Urinary bladder (tissue), 4 donors: ENCODE data around the gene GPHN. TPM values are rescaled to one million over a fixed set of nuclear protein-coding genes. Genes with fewer than 3 reads are reported as not detected.

ENCODE experiments used
- DNase-seq: peaks from one replicate; pipeline ENCODE4 v3.0.0-alpha.2; 2015; ENCODE audit errors: extremely low spot score
- H3K27ac ChIP-seq: one replicate; pipeline ENCODE4 v1.5.1; 2013; ENCODE audit warnings: low read depth, mild to moderate bottlenecking, moderate library complexity
- H3K36me3 ChIP-seq: one replicate; pipeline ENCODE4 v1.6.1; 2013; ENCODE audit warnings: mild to moderate bottlenecking, moderate library complexity; ENCODE audit not compliant: insufficient read depth
- H3K4me1 ChIP-seq: one replicate; pipeline ENCODE4 v1.6.1; 2013; ENCODE audit warnings: mild to moderate bottlenecking, moderate library complexity; ENCODE audit not compliant: insufficient read depth
- H3K4me3 ChIP-seq: one replicate; pipeline ENCODE4 v1.5.1; 2013; ENCODE audit warnings: low read depth, low read length
- WGBS: extraction: QIAGEN DNeasy Blood & Tissue Kit; methylation state at CpG from one replicate; pipeline ENCODE4 v1.1.7; 2013; 5-methylcytosine and 5-hydroxymethylcytosine counted together
- polyA plus RNA-seq: library from polyadenylated mRNA; stranded (reverse); fragments of 200-250 nt; gene quantifications from one replicate; pipeline ENCODE4 v1.2.3, GENCODE V29; 2013
- total RNA-seq: library from RNA; depleted of rRNA; stranded (reverse); fragments of >200 nt; gene quantifications from one replicate; pipeline ENCODE4 v1.2.3, GENCODE V29; 2014
- donor health status: healthy with polysubstance abuse.
- donor health status: healthy.

Gene GPHN
- total and polyA plus RNA-seq, 2 donors = 14.6 to 18.1 TPM

GRCh38 chr14:66944872-66945271 is 436.9 kb downstream of the GPHN start:
- no peak overlapping the region for H3K27ac ChIP-seq
- no peaks in the 10 kb centered on the region for H3K36me3 ChIP-seq
- no peaks in the 10 kb centered on the region for H3K4me1 ChIP-seq
- DNase-seq = no peak
- 94% methylated on average over 5 of the region's 5 CpGs for WGBS
- no peak overlapping the region for H3K4me3 ChIP-seq

- 75% methylated on average over 2 of the region's 2 CpGs for WGBS
- DNase-seq = no peak
- no peak overlapping the region for H3K4me3 ChIP-seq
- H3K27ac ChIP-seq = no peak overlapping the region
- no peaks in the 10 kb centered on the region for H3K36me3 ChIP-seq
- no peaks in the 10 kb centered on the region for H3K4me1 ChIP-seq
These were observed 447.2 kb downstream of the GPHN start for GRCh38 chr14:66955159-66955558.

DNA sequence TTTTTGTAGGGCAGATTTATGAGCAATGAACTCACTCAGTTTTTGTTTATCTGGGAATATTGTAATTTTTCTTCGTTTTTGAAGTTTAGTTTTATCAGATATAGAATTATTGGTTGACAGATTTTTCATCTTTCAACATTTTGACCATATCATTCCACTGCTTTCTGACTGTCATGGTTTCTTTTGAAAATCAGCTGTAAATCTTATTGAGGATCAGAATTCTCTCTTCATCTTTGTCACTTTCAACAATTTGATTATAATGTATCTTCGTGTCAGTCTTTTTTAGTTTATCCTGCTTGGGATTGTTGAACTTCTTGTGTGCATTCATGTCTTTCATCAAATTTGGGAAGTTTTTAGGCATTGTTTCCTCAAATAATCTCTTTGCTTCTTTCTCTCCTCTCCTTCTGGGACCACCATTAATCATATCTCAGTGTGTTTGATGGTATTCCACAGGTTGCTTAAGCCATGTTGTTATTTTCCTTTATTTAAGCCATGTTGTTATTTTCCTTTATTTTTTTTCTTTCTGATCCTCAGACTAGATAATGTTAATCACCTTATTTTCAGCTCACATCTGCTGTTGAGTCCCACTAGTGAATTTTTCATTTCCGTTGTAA is 451.6 kb downstream of the GPHN start:
- Histone ChIP-seq H3K27ac (no peak overlapping the region), H3K4me1 (no peaks in the 10 kb centered on the region), H3K36me3 (no peaks in the 10 kb centered on the region), H3K4me3 (no peak overlapping the region)
- DNase-seq = no peak
- 79% methylated on average over 3 of the region's 3 CpGs for WGBS

DNA sequence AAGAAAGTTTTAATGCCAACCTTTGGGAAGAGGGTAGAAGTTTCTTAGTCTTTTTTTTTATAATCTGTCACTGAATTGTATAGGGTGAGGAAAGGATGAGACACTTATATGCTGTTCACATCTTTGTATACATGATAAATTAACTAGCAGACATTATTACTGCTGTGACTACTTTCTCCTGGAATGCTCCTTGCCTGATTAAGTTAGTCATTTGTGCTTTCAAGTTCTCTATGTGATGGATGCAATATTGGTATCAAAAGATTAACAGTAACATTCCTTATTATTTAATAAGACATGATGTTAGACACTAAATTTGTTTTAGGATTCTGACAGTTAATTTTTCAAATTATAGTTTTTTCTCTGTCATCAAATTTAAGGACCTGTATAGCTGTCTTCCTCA is 457.9 kb downstream of the GPHN start:
- Histone ChIP-seq H3K27ac (no peak overlapping the region), H3K36me3 (no peaks in the 10 kb centered on the region), H3K4me1 (no peaks in the 10 kb centered on the region), H3K4me3 (no peak overlapping the region)
- no peak for DNase-seq

GRCh38 chr14:66972469-66972868 is 464.5 kb downstream of the GPHN start:
- Histone ChIP-seq H3K4me1 (no peaks in the 10 kb centered on the region), H3K36me3 (no peaks in the 10 kb centered on the region), H3K27ac (no peak overlapping the region), H3K4me3 (no peak overlapping the region)
- DNase-seq = no peak
- WGBS = 97% methylated on average over 1 of the region's 1 CpG

DNA sequence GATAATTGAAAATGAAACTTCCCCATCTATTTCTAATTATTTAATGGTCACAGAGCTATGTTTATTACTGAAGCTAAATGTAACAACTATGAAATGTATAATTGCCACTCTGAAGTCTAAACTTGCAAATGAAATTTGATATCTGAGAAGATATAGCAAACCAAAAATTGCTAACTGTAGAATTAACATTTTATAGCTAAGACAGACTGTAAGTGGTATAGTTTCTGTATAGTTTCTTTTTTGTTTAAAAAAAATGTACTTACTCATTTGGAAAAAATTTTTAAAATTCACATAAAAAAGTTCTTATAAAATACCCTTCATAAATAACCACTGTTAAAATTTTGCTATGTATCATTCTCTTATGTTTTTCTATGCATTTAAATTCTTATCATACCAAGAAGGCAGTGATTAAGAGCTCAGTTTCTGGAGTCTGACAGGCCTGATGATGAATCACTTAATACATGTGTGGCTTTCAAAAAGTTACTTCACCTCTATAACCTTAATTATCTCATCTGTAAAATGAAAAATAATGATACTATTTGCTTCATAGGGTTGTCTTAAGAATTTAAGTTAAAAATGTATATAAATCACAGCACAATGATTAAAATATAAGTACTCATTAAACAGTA is 466.6 kb downstream of the GPHN start:
- no peak overlapping the region for H3K27ac ChIP-seq
- H3K4me1 ChIP-seq = no peaks in the 10 kb centered on the region

GRCh38 chr14:66975251-66975650 is 467.3 kb downstream of the GPHN start:
- Histone ChIP-seq H3K4me3 (no peak overlapping the region), H3K27ac (no peak overlapping the region), H3K36me3 (no peaks in the 10 kb centered on the region), H3K4me1 (no peaks in the 10 kb centered on the region)
- WGBS = 74% methylated on average over 2 of the region's 2 CpGs
- DNase-seq = no peak

More for the DNA sequence above, 466.6 kb downstream of the GPHN start:
- no peak overlapping the region for H3K4me3 ChIP-seq
- no peak for DNase-seq
- H3K36me3 ChIP-seq = no peaks in the 10 kb centered on the region

- H3K4me1 ChIP-seq = no peaks in the 10 kb centered on the region
- H3K36me3 ChIP-seq = no peaks in the 10 kb centered on the region
- H3K27ac ChIP-seq = no peak overlapping the region
- no peak for DNase-seq
- 52% methylated on average over 3 of the region's 3 CpGs for WGBS
- H3K4me3 ChIP-seq = no peak overlapping the region
These were observed 471.4 kb downstream of the GPHN start for GRCh38 chr14:66979101-66979974.

DNA sequence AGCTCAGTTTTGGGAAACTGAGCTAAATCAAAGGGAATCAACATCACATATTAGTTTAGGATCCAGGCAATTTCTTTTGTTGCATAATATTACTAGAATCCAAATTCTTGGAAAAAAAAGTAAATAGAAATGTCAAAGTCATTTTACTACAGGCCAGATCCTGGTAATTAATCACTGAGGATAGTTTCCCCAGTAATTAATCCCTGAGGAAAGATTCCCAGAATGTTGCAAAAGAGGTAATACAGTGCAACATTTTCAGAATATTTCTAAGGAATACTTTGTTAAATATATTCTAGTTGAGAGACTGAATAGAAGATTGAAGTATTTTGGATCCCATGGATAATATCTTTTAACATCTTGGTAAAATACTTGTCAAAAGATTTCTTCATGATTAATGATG is 474.3 kb downstream of the GPHN start:
- H3K27ac ChIP-seq = no peak overlapping the region
- no peak overlapping the region for H3K4me3 ChIP-seq
- no peaks in the 10 kb centered on the region for H3K4me1 ChIP-seq
- H3K36me3 ChIP-seq = no peaks in the 10 kb centered on the region
- DNase-seq = no peak

DNA sequence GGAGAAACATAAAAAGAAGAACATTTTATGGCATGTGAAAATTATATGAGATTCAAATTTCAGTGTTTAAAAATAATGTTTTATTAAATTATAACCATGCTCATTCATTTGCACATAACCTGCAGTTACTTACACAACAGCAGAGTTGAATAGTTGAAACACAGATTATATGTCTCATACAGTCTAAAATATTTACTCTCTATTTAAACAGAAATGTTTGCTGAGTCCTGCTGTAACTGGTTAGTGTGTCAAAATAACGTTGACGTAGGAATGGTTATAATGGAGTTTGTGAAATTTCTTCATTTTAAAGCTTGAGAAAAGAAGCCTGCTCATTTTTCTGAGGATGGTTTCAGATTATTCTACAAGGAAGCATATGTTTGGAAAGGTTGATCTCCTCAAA is 484.8 kb downstream of the GPHN start:
- no peak overlapping the region for H3K27ac ChIP-seq
- H3K36me3 ChIP-seq = no peaks in the 10 kb centered on the region
- WGBS = 71% methylated on average over 2 of the region's 2 CpGs
- no peaks in the 10 kb centered on the region for H3K4me1 ChIP-seq
- no peak overlapping the region for H3K4me3 ChIP-seq
- no peak for DNase-seq

GRCh38 chr14:66993512-66993911 is 485.6 kb downstream of the GPHN start:
- Histone ChIP-seq H3K4me3 (no peak overlapping the region), H3K36me3 (no peaks in the 10 kb centered on the region), H3K27ac (no peak overlapping the region), H3K4me1 (no peaks in the 10 kb centered on the region)
- 85% methylated on average over 1 of the region's 1 CpG for WGBS
- DNase-seq = no peak

GRCh38 chr14:66998013-66998412 is 490.1 kb downstream of the GPHN start:
- Histone ChIP-seq H3K4me1 (no peaks in the 10 kb centered on the region), H3K36me3 (no peaks in the 10 kb centered on the region), H3K4me3 (no peak overlapping the region), H3K27ac (no peak overlapping the region)
- 90% methylated on average over 3 of the region's 3 CpGs for WGBS
- DNase-seq = no peak

- DNase-seq = no peak
These were observed 492.0 kb downstream of the GPHN start for GRCh38 chr14:66999978-67000377.

More at GRCh38 chr14:66999978-67000377, 492.0 kb downstream of the GPHN start:
- no peaks in the 10 kb centered on the region for H3K4me1 ChIP-seq
- H3K36me3 ChIP-seq = no peaks in the 10 kb centered on the region
- no peak overlapping the region for H3K4me3 ChIP-seq
- H3K27ac ChIP-seq = no peak overlapping the region
